ENCODE measurements around the gene TOM1L2. TPM values are rescaled to one million over a fixed set of nuclear protein-coding genes. Genes with fewer than 3 reads are reported as not detected.
A peak's percentile ranks its signal among the peaks of the same experiment; 100 is the strongest.

TOM1L2 gene
- total and polyA plus RNA-seq, 2 donors from 2014 or later, result 28.2 to 59.4 TPM

GRCh38 chr17:17935321-17936271 is 36.6 kb downstream of the TOM1L2 start:
- H3K27ac ChIP-seq (ENCODE audit: low read depth in 2 of 2, low read length in 2 of 2), result peak overlapping the region; percentile 18 to 23
- no peak overlapping the region for H3K4me3 ChIP-seq (ENCODE audit: low read length in 3 of 3)
- H3K36me3 ChIP-seq (ENCODE audit: control insufficient read depth in 2 of 3, insufficient read depth in 3 of 3, low read length in 3 of 3), result no peaks in the 10 kb centered on the region
- H3K9ac ChIP-seq (ENCODE audit: low read length in 3 of 3), result no peak overlapping the region
- H3K4me1 ChIP-seq (ENCODE audit: control insufficient read depth in 2 of 3, insufficient read depth in 2 of 3, low read depth in 1 of 3, low read length in 3 of 3), result peaks cover 0 to 55% (median 29%) of the 10 kb centered on the region in 3 donors
- H3K9me3 ChIP-seq (ENCODE audit: control insufficient read depth in 2 of 3, insufficient read depth in 1 of 3, low read length in 3 of 3), result no peaks in the 10 kb centered on the region
- no peak for TF ChIP-seq CTCF (IDR thresholded peaks at IDR 0.05; ENCODE audit: borderline replicate concordance, extremely low read depth, insufficient read depth)
- intact Hi-C loops (cut with DNase I), result no loop called here
- H3K27me3 ChIP-seq (ENCODE audit: control insufficient read depth, insufficient read depth, low read length), result no peaks in the 10 kb centered on the region
- peak in 1 of 5 donors; percentile 58 for DNase-seq
- no peak for FAIRE-seq

GRCh38 chr17:17934806-17935205 is 37.4 kb downstream of the TOM1L2 start:
- H3K36me3 ChIP-seq (ENCODE audit: control insufficient read depth in 2 of 3, insufficient read depth in 3 of 3, low read length in 3 of 3), result no peaks in the 10 kb centered on the region
- no peak overlapping the region for H3K9ac ChIP-seq (ENCODE audit: low read length in 3 of 3)
- H3K9me3 ChIP-seq (ENCODE audit: control insufficient read depth in 2 of 3, insufficient read depth in 1 of 3, low read length in 3 of 3), result no peaks in the 10 kb centered on the region
- TF ChIP-seq CTCF (IDR thresholded peaks at IDR 0.05; ENCODE audit: borderline replicate concordance, extremely low read depth, insufficient read depth), result no peak
- H3K4me1 ChIP-seq (ENCODE audit: control insufficient read depth in 2 of 3, insufficient read depth in 2 of 3, low read depth in 1 of 3, low read length in 3 of 3), result peaks cover 0 to 51% (median 31%) of the 10 kb centered on the region in 3 donors
- no peak overlapping the region for H3K4me3 ChIP-seq (ENCODE audit: low read length in 3 of 3)
- FAIRE-seq (no peak), DNase-seq (no peak)
- intact Hi-C loops (cut with DNase I), result no loop called here
- no peaks in the 10 kb centered on the region for H3K27me3 ChIP-seq (ENCODE audit: control insufficient read depth, insufficient read depth, low read length)
- no peak overlapping the region for H3K27ac ChIP-seq (ENCODE audit: low read depth in 2 of 2, low read length in 2 of 2)

- TF ChIP-seq CTCF (IDR thresholded peaks at IDR 0.05; ENCODE audit: borderline replicate concordance, extremely low read depth, insufficient read depth), result no peak
- Histone ChIP-seq H3K4me1 (ENCODE audit: control insufficient read depth in 2 of 3, insufficient read depth in 2 of 3, low read depth in 1 of 3, low read length in 3 of 3) (peaks cover 0 to 49% (median 34%) of the 10 kb centered on the region in 3 donors), H3K27me3 (ENCODE audit: control insufficient read depth, insufficient read depth, low read length) (no peaks in the 10 kb centered on the region), H3K4me3 (ENCODE audit: low read length in 3 of 3) (no peak overlapping the region), H3K27ac (ENCODE audit: low read depth in 2 of 2, low read length in 2 of 2) (no peak overlapping the region), H3K36me3 (ENCODE audit: control insufficient read depth in 2 of 3, insufficient read depth in 3 of 3, low read length in 3 of 3) (no peaks in the 10 kb centered on the region), H3K9me3 (ENCODE audit: control insufficient read depth in 2 of 3, insufficient read depth in 1 of 3, low read length in 3 of 3) (no peaks in the 10 kb centered on the region), H3K9ac (ENCODE audit: low read length in 3 of 3) (no peak overlapping the region)
- no peak for FAIRE-seq
- DNase-seq, result no peak
- intact Hi-C loops (cut with DNase I), result no loop called here
Observed at GRCh38 chr17:17934214-17934613, 38.0 kb downstream of the TOM1L2 start.

Measured in kidney (tissue), 14 donors.